Measurements from ENCODE around the gene PGK1.

Gene PGK1

DNA sequence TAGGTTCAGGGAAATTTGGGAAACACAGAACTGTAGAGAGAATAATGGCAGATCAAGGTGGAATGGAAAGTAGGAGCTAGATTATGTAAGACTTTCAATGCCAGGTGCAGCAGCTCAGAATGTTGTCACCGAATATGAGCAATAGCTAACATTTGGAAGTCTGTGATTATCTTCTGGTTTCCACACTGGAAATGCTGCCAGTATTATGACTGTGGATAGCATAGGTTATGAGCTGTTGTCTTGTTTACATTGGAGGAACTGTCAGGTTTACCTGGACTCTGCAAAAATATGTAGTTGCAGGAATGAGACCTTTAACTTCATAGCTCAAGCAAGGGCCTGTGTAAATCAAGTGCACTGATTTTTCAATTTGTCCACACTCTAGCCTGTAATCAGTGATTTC is 61.4 kb downstream of the PGK1 start:
- DNase-seq (ENCODE audit: low read depth in 1 of 2, low spot score in 1 of 2) = no peak

DNA sequence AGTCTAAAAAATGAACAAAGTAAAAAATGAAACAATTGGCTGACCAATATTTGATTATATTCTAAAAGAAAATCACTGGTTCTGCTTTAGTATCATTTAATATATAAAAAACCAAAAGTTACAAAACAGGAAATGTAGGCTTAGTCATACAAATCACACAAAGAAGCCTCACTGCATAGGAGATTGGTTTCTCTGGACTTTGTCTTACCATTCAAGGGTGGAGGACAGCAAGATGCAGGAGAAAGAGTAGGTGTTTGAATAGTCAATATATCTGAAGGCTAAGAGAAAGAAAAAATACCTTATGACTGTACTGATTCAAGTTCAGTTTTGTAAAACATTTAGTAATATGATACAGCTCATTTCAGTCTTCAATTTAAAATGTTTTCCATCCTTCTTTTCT is 64.0 kb downstream of the PGK1 start:
- no peak for DNase-seq (ENCODE audit: low read depth in 1 of 2, low spot score in 1 of 2)
